Measurements from ENCODE around the gene BRINP3. TPM values are rescaled to one million over a fixed set of nuclear protein-coding genes. Genes with fewer than 3 reads are reported as not detected.

Gene BRINP3
- total RNA-seq, 4 donors from 2014 or later = 2.4 TPM; not detected in 3

- no peak for TF ChIP-seq CTCF (IDR thresholded peaks at IDR 0.05; ENCODE audit: low read depth)
These were observed 2.6 kb upstream of the BRINP3 start for GRCh38 chr1:190480231-190480630.

- no peak for TF ChIP-seq CTCF (IDR thresholded peaks at IDR 0.05; ENCODE audit: low read depth)
These were observed 1.9 kb upstream of the BRINP3 start for GRCh38 chr1:190479516-190479915.

- no peak for TF ChIP-seq CTCF (IDR thresholded peaks at IDR 0.05; ENCODE audit: low read depth)
These were observed 1.4 kb upstream of the BRINP3 start for GRCh38 chr1:190479050-190479397.

GRCh38 chr1:190478149-190479049 lies 735 bp upstream of the BRINP3 start:
- TF ChIP-seq CTCF (IDR thresholded peaks at IDR 0.05; ENCODE audit: low read depth) = no peak

- TF ChIP-seq CTCF (IDR thresholded peaks at IDR 0.05; ENCODE audit: low read depth) = no peak
These were observed 858 bp downstream of the BRINP3 start for GRCh38 chr1:190476806-190477205.

- no peak for TF ChIP-seq CTCF (IDR thresholded peaks at IDR 0.05; ENCODE audit: low read depth)
These were observed 1.3 kb downstream of the BRINP3 start for GRCh38 chr1:190476321-190476720.

- no peak for TF ChIP-seq CTCF (IDR thresholded peaks at IDR 0.05; ENCODE audit: low read depth)
These were observed 2.1 kb downstream of the BRINP3 start for GRCh38 chr1:190475421-190476141.
